ENCODE data around the gene PSD.

The PSD gene

DNA sequence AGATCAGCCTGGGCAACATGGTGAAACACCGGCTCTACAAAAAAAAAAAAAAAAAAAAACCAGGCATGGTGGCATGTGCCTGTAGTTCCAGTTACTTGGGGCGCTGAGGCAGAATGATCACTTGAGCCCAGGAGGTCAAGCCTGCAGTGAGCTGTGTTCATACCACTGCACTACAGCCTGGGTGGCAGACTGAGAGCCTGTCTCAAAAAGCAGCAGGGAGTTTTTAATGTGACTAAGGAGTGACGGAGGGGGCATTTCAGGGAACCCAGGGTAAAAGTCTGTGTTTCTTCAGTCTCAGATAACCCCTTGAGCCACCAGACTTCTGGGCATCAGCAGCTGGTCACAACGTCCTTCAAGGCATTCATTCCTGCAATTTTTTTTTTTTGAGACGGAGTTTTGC lies 34.9 kb upstream of the PSD start:
- DNase-seq (ENCODE audit: low read depth in 1 of 2, low spot score in 1 of 2) = no peak
- in situ Hi-C loops (cut with HindIII; ENCODE audit: low pct_unique_long_range_greater_than_20kb, low sequenced_read_pairs) = no loop called here
- no peak for TF ChIP-seq JUND (IDR thresholded peaks at IDR 0.05; ENCODE audit: low read depth)

GRCh38 chr10:102452672-102453340 lies 34.2 kb upstream of the PSD start:
- in situ Hi-C loops (cut with HindIII; ENCODE audit: low pct_unique_long_range_greater_than_20kb, low sequenced_read_pairs) = no loop called here
- no peak for DNase-seq (ENCODE audit: low read depth in 1 of 2, low spot score in 1 of 2)
- TF ChIP-seq JUND (IDR thresholded peaks at IDR 0.05; ENCODE audit: low read depth) = no peak

- TF ChIP-seq JUND (IDR thresholded peaks at IDR 0.05; ENCODE audit: low read depth) = no peak
- in situ Hi-C loops (cut with HindIII; ENCODE audit: low pct_unique_long_range_greater_than_20kb, low sequenced_read_pairs) = no loop called here
Measured at GRCh38 chr10:102451105-102451969, 32.8 kb upstream of the PSD start, which contains the start of gene C10orf95. Gene C10orf95, minus strand, starts transcription at chr10:102451543. Its CDS starts 450 bp downstream, at chr10:102451093.

GRCh38 chr10:102450374-102451104 lies 32.0 kb upstream of the PSD start:
- peak; percentile 87 to 95 for DNase-seq (ENCODE audit: low read depth in 1 of 2, low spot score in 1 of 2)
- in situ Hi-C loops (cut with HindIII; ENCODE audit: low pct_unique_long_range_greater_than_20kb, low sequenced_read_pairs) = no loop called here
- TF ChIP-seq JUND (IDR thresholded peaks at IDR 0.05; ENCODE audit: low read depth) = no peak

More at GRCh38 chr10:102451105-102451969, 32.8 kb upstream of the PSD start, which contains the start of gene C10orf95:
- peak in 1 of 2 experiments; percentile 52 for DNase-seq (ENCODE audit: low read depth in 1 of 2, low spot score in 1 of 2)

DNA sequence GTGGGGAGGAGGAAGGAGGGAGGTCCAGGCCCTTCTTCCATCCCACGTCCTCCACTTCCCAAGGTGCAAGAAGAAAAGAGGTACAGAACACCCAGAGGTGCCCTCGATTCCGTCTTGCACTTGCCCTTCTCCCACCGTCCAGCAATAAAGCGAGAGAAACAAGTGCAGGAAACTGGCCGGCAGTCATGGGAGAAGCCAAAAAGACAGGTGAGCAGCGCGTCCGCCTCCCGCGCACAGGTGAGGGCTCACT lies 31.5 kb upstream of the PSD start:
- in situ Hi-C loops (cut with HindIII; ENCODE audit: low pct_unique_long_range_greater_than_20kb, low sequenced_read_pairs) = no loop called here
- TF ChIP-seq JUND (IDR thresholded peaks at IDR 0.05; ENCODE audit: low read depth) = no peak
- DNase-seq (ENCODE audit: low read depth in 1 of 2, low spot score in 1 of 2) = no peak

DNA sequence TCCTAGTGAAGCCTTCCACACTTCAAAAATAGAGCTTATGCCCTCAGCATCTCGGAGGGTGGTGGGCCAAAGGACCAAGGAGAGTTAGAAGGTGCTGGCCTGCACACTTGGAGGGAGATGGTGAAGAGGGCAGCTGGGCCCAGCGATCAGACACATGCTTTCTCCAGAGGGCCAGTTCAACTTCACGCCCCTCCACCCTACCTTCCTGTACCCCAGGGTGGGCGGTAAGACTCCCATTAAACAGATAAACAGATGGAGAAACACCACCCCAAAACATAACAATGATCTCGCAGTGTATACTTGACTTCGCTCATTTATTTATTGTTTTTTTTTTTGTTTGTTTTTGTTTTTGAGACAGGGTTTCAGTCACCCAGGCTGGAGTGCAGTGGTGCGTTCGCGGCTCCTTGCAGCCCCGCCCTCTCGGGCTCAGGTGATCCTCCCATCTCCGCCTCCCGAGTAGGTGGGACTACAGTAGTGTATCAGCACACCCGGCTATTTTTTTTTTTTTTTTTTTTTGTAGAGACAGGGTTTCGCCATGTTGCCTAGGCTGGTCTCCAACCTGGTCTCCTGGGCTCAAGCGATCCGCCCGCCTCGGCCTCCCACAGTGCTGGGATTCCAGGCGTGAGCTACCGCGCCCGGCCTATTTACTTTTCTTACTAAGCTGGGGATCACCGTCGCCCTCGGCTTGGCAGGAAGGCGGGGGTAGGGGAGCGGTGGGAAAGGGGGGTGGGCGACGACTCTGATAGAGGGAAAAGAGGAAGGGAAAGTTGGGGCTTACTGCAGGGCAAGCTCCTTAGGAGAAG lies 30.9 kb upstream of the PSD start:
- peak in 1 of 2 experiments; percentile 89 for DNase-seq (ENCODE audit: low read depth in 1 of 2, low spot score in 1 of 2)

DNA sequence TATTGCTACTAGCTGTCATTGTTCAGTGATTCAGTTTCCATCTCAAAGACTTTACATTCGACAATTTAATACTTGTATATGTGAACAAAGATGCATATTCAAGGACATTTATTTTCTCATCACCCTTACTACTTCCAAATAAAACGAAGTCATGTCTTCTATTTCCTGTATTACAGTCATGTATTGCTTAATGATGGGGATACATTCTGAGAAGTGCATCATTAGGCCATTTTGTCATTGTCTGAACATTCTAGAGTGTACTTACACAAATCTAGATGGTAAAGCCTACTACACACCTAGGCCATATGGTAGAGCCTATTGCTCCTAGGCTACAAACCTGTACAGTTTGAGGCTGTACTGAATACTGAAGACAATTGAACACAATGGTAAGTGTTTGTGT lies 26.3 kb upstream of the PSD start:
- DNase-seq (ENCODE audit: low read depth in 1 of 2, low spot score in 1 of 2) = no peak
- in situ Hi-C loops (cut with HindIII; ENCODE audit: low pct_unique_long_range_greater_than_20kb, low sequenced_read_pairs) = no loop called here
- no peak for TF ChIP-seq JUND (IDR thresholded peaks at IDR 0.05; ENCODE audit: low read depth)

More for the DNA sequence above, 30.9 kb upstream of the PSD start:
- in situ Hi-C loops (cut with HindIII; ENCODE audit: low pct_unique_long_range_greater_than_20kb, low sequenced_read_pairs) = no loop called here
- no peak for TF ChIP-seq JUND (IDR thresholded peaks at IDR 0.05; ENCODE audit: low read depth)

- DNase-seq (ENCODE audit: low read depth in 1 of 2, low spot score in 1 of 2) = no peak
- in situ Hi-C loops (cut with HindIII; ENCODE audit: low pct_unique_long_range_greater_than_20kb, low sequenced_read_pairs) = no loop called here
- no peak for TF ChIP-seq JUND (IDR thresholded peaks at IDR 0.05; ENCODE audit: low read depth)
Measured at GRCh38 chr10:102438374-102438773, 19.8 kb upstream of the PSD start.

DNA sequence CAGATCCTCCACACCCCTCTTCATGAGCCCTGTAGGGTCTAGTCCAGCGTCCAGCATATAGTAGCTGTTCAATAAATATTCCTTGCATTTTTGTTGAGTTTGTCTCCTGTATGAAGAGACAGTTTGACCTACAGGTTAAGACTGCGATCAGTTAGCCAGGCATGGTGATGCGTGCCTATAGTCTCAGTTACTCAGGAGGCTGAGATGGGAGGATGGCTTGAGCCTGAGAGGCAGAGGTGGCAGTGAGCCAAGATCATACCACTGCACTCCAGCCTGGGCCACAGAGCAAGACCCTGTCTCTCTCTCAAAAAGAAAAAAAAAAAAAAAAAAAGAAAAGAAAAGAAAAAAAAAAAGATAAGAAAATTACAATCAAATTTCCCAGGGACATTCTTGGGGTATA lies 18.9 kb upstream of the PSD start:
- in situ Hi-C loops (cut with HindIII; ENCODE audit: low pct_unique_long_range_greater_than_20kb, low sequenced_read_pairs) = no loop called here
- DNase-seq (ENCODE audit: low read depth in 1 of 2, low spot score in 1 of 2) = no peak
- TF ChIP-seq JUND (IDR thresholded peaks at IDR 0.05; ENCODE audit: low read depth) = no peak

GRCh38 chr10:102436312-102436711 lies 17.7 kb upstream of the PSD start:
- no peak for DNase-seq (ENCODE audit: low read depth in 1 of 2, low spot score in 1 of 2)
- TF ChIP-seq JUND (IDR thresholded peaks at IDR 0.05; ENCODE audit: low read depth) = no peak
- in situ Hi-C loops (cut with HindIII; ENCODE audit: low pct_unique_long_range_greater_than_20kb, low sequenced_read_pairs) = no loop called here

DNA sequence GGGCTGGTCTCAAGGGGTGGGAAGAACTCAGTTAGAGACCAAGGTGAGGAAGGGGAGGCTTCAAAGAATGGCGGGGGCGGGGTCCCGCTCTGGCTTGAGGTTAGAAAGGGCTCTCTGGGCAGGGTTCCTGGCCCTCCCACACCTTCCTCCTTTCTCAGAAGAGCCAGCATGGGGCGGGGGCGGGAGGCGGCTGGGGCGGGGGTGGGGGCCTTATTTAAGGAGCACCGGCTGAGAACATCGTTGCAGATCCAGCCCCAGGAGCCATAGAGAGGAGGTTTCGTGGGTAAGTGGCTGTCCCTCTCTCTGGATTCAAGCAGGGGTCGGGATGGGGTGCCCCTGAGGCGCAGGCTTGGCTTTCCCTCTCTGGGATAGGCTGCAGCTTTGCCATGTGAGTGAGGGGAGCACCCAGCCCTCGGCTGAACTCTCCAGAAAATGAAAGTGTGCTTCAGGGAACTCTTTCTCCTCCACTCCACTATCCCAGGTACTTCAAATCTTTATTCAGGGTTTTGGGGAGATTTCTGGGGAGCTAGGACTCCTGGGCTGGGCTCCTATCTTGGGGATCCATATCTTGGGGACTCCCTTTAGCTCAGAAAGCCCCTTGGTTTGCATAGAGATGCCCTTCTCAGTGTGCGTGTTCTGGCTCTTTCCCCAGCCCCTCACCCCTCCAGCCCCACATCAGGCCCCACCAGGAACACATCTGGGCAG lies 17.1 kb upstream of the PSD start:
- in situ Hi-C loops (cut with HindIII; ENCODE audit: low pct_unique_long_range_greater_than_20kb, low sequenced_read_pairs) = no loop called here
- TF ChIP-seq JUND (IDR thresholded peaks at IDR 0.05; ENCODE audit: low read depth) = no peak
- no peak for DNase-seq (ENCODE audit: low read depth in 1 of 2, low spot score in 1 of 2)

GRCh38 chr10:102435133-102435497 lies 16.5 kb upstream of the PSD start:
- in situ Hi-C loops (cut with HindIII; ENCODE audit: low pct_unique_long_range_greater_than_20kb, low sequenced_read_pairs) = no loop called here
- no peak for TF ChIP-seq JUND (IDR thresholded peaks at IDR 0.05; ENCODE audit: low read depth)

More at GRCh38 chr10:102435133-102435497, 16.5 kb upstream of the PSD start:
- no peak for DNase-seq (ENCODE audit: low read depth in 1 of 2, low spot score in 1 of 2)
